ENCODE data around the gene BNIP2. TPM values are rescaled to one million over a fixed set of nuclear protein-coding genes. Genes with fewer than 3 reads are reported as not detected.

Gene BNIP2
- total and polyA plus RNA-seq, 4 donors = 33.6 to 96.6 (median 68.7) TPM

DNA sequence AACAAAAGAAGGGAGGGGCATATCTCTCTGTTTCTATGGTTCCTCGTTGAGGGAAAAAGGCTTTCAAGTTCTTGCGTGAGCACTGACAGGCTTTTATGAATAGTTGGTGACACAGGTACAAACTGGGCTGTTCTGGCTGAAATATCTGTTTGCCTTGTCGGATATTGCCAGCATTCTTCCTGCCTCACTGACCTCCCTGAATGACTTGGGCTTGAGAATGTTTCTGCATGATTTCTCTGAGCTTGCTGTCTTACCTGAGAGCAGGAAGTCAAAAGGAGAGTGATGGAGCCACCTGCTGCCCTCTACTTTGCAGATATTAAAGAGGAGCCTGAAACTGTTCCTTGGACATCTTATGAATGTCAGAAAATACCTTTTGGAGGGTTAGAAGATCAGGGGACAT, 72.7 kb downstream of the BNIP2 start:
- H3K36me3 ChIP-seq (ENCODE audit: control insufficient read depth in 4 of 4, insufficient read depth in 4 of 4, low read length in 4 of 4) = no peaks in the 10 kb centered on the region
- H3K27ac ChIP-seq (ENCODE audit: low read depth in 1 of 2, low read length in 1 of 2) = no peak overlapping the region
- no peaks in the 10 kb centered on the region for H3K27me3 ChIP-seq (ENCODE audit: control insufficient read depth in 3 of 3, insufficient read depth in 3 of 3, low read length in 2 of 3)
- WGBS, 2 donors = 65 to 74% methylated on average over 3 of the region's 3 CpGs
- peaks cover 0 to 2% (median 0%) of the 10 kb centered on the region in 4 donors for H3K9me3 ChIP-seq (ENCODE audit: control insufficient read depth in 4 of 4, insufficient read depth in 3 of 4, low read length in 3 of 4)
- TF ChIP-seq, protein P1, sequence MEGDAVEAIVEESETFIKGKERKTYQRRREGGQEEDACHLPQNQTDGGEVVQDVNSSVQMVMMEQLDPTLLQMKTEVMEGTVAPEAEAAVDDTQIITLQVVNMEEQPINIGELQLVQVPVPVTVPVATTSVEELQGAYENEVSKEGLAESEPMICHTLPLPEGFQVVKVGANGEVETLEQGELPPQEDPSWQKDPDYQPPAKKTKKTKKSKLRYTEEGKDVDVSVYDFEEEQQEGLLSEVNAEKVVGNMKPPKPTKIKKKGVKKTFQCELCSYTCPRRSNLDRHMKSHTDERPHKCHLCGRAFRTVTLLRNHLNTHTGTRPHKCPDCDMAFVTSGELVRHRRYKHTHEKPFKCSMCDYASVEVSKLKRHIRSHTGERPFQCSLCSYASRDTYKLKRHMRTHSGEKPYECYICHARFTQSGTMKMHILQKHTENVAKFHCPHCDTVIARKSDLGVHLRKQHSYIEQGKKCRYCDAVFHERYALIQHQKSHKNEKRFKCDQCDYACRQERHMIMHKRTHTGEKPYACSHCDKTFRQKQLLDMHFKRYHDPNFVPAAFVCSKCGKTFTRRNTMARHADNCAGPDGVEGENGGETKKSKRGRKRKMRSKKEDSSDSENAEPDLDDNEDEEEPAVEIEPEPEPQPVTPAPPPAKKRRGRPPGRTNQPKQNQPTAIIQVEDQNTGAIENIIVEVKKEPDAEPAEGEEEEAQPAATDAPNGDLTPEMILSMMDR (IDR thresholded peaks at IDR 0.05; ENCODE audit: control extremely low read depth, extremely low read depth) = no peak
- H3K4me1 ChIP-seq (ENCODE audit: control insufficient read depth in 5 of 5, insufficient read depth in 5 of 5, low read length in 5 of 5) = peaks cover 0 to 4% (median 0%) of the 10 kb centered on the region in 5 donors
- H3K9ac ChIP-seq (ENCODE audit: insufficient read depth in 1 of 2, low read length in 2 of 2) = no peak overlapping the region
- H3K4me3 ChIP-seq = no peak overlapping the region
- ATAC-seq (ENCODE audit: insufficient read depth, low FRiP score) = no peak
- no peak for DNase-seq

DNA sequence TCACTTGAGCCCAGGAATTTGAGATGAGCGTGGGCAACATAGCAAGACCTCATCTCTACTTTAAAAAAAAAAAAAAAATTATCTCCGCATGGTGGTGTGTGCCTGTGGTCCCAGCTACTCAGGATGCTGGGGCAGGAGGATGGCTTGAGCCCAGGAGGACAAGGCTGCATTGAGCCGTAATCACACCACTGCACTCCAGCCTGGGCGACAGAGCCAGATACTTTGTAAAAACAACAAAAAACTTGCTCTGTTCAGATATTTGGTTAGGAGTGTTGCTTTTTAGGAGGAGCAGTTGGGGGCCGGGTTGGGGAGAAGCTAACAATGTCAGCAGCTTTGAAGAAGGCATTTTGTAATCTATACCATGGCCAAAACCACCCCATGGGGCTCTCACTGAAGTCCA, 73.5 kb downstream of the BNIP2 start:
- ATAC-seq (ENCODE audit: insufficient read depth, low FRiP score) (no peak), DNase-seq (no peak)
- WGBS, 2 donors = 92 to 95% methylated on average over 5 of the region's 5 CpGs
- TF ChIP-seq, protein P1 (IDR thresholded peaks at IDR 0.05; ENCODE audit: control extremely low read depth, extremely low read depth) = no peak
- Histone ChIP-seq H3K4me1 (ENCODE audit: control insufficient read depth in 5 of 5, insufficient read depth in 5 of 5, low read length in 5 of 5) (peaks cover 0 to 4% (median 0%) of the 10 kb centered on the region in 5 donors), H3K27me3 (ENCODE audit: control insufficient read depth in 3 of 3, insufficient read depth in 3 of 3, low read length in 2 of 3) (no peaks in the 10 kb centered on the region), H3K9ac (ENCODE audit: insufficient read depth in 1 of 2, low read length in 2 of 2) (no peak overlapping the region), H3K9me3 (ENCODE audit: control insufficient read depth in 4 of 4, insufficient read depth in 3 of 4, low read length in 3 of 4) (peaks cover 0 to 2% (median 0%) of the 10 kb centered on the region in 4 donors), H3K36me3 (ENCODE audit: control insufficient read depth in 4 of 4, insufficient read depth in 4 of 4, low read length in 4 of 4) (no peaks in the 10 kb centered on the region), H3K27ac (ENCODE audit: low read depth in 1 of 2, low read length in 1 of 2) (no peak overlapping the region), H3K4me3 (no peak overlapping the region)

DNA sequence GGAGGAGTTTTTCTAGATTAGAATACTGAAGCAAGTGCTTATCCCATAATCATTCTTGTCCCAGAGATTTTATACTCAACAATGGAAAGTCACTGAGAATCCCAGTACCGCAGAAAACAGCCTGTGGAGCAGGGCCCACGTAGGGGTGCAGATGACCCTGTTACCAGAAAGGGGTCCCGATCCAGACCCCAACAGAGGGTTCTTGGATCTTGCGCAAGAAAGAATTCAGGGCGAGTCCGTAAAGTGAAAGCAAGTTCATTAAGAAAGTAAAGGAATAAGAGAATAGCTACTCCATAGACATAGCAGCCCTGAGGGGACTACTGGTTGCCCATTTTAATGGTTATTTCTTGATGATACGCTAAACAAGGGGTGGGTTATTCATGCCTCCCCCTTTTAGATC, 75.0 kb downstream of the BNIP2 start:
- Histone ChIP-seq H3K9ac (ENCODE audit: insufficient read depth in 1 of 2, low read length in 2 of 2) (no peak overlapping the region), H3K4me1 (ENCODE audit: control insufficient read depth in 5 of 5, insufficient read depth in 5 of 5, low read length in 5 of 5) (peaks cover 0 to 6% (median 0%) of the 10 kb centered on the region in 5 donors), H3K27ac (ENCODE audit: low read depth in 1 of 2, low read length in 1 of 2) (no peak overlapping the region), H3K9me3 (ENCODE audit: control insufficient read depth in 4 of 4, insufficient read depth in 3 of 4, low read length in 3 of 4) (peaks cover 0 to 2% (median 0%) of the 10 kb centered on the region in 4 donors), H3K36me3 (ENCODE audit: control insufficient read depth in 4 of 4, insufficient read depth in 4 of 4, low read length in 4 of 4) (no peaks in the 10 kb centered on the region), H3K4me3 (no peak overlapping the region), H3K27me3 (ENCODE audit: control insufficient read depth in 3 of 3, insufficient read depth in 3 of 3, low read length in 2 of 3) (no peaks in the 10 kb centered on the region)
- TF ChIP-seq, protein P1 (IDR thresholded peaks at IDR 0.05; ENCODE audit: control extremely low read depth, extremely low read depth) = no peak
- ATAC-seq (ENCODE audit: insufficient read depth, low FRiP score) = no peak
- no peak for DNase-seq
- 95% methylated on average over 7 of the region's 7 CpGs for WGBS, 2 donors
